ENCODE measurements around the gene CNRIP1.
"Not testable (repeated sequence)": the region's sequence is repeated elsewhere in the genome, so short reads cannot be mapped to it uniquely, and the experiment has no call there.

Gene CNRIP1

DNA sequence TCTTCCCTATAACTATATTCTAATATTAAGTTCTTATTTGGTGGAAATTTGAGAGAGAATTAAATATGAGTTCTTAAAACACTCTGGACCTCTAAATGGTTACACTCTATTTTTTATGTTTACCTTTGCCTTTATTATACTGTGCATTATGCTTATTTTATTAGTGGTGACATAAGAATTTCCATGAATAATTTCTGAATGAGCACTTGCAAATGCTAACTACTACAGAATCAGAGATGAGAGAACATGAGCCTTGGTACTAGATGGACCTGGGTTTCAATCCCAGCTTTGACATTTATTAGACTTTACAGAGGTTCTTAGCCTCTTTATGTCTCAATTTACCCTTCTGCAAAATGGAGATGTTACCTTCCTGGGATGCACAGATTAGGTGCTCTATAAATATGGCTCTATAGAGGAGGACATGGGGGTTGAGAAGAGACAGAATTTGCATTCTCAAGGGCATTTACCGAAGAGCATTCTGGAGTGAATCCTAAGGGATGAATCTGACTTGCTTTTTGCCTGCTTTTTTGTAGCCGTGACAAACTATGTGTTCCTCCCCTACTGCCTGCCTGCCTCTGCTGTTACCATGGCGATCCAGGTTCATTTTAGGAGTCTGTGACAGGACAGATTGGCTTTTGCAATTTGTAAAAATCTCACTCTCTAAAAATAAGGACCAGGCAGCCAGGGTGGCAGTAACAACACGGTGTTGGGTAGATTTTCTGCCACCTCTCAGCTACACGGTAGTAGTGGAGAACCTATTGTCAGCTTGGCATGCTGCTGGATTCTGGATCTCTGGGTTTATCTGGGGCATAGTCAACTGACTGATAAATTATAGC is 20.7 kb upstream of the CNRIP1 start:
- no peak for DNase-seq (ENCODE audit: low read depth)

- DNase-seq (ENCODE audit: low read depth), result peak; percentile 52
Measured at GRCh38 chr2:68336192-68336591, 16.4 kb upstream of the CNRIP1 start.

DNA sequence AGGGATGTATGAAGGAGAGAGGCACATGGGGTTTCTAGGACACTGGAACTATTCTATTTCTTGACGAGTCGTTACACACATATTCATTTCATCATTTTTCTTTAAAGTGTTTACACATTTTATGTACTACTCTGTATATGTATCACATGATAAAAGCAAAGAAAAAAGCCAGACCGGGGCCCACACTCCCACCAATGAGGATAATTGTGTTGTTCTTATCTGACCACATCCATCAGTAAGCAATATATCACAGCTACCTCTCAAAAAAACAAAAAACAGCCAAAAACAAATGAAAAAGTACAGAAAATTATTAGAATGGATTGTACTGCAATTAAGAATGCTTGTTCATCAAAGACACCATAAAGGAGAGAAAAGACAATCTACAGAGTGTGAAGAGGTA is 14.2 kb upstream of the CNRIP1 start:
- DNase-seq (ENCODE audit: low read depth), result no peak

DNA sequence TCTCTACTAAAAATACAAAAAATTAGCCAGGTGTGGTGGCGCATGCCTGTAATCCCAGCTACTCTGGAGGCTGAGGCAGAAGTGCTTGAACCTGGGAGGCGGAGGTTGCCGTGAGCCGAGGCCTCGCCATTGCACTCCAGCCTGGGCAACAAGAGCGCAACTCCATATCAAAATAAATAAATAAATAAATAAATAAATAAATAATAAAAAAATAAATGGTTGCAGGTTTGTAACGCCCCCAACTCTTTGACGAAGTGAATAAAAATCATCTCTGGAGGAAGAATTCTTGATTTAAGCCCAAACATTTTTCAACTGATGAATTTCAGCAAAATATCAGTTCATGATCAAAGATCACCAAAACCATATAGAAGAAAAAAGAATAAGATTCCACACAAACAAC is 13.3 kb upstream of the CNRIP1 start:
- DNase-seq (ENCODE audit: low read depth), result no peak

DNA sequence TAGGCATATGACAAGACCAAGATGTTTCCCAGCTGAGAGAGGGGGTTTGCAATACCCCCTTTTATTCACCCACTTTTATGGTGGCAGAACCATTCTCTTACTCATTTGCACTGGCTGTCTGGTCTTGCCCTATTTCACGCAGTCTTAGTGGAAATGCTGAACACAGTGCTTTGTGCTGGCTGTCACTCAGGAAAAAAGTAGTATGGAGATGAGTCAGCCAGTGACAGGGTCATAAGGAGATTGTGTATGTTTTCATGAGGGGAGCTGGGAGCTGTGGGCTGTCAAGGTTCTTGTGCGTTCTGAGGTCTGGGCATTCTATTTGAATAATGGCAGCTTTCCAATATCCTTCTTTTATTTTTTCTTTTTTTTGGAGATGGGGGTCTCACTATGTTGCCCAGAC is 10.9 kb upstream of the CNRIP1 start:
- DNase-seq (ENCODE audit: low read depth), result no peak

- DNase-seq (ENCODE audit: low read depth), result no peak
Measured at GRCh38 chr2:68328901-68329300, 9.2 kb upstream of the CNRIP1 start.

DNA sequence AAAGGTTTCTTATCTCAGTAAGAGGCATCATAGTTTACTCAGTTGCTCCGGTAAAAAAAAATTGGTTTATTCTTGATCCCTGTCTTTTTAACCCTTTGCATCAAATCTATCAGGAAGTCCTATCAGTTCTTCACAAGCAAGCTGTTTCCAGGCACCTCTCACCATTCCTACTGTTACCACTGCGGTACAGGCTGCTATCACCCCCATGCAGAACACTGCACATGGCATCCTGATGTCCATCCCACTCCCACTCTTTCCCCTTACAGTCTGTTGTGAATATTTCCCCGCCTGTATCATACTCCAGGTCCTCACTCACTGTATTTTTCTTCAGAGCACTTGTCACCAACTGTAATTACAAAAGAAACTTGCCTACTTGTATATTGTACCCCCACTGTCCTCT is 5.3 kb upstream of the CNRIP1 start:
- no peak for DNase-seq (ENCODE audit: low read depth)

DNA sequence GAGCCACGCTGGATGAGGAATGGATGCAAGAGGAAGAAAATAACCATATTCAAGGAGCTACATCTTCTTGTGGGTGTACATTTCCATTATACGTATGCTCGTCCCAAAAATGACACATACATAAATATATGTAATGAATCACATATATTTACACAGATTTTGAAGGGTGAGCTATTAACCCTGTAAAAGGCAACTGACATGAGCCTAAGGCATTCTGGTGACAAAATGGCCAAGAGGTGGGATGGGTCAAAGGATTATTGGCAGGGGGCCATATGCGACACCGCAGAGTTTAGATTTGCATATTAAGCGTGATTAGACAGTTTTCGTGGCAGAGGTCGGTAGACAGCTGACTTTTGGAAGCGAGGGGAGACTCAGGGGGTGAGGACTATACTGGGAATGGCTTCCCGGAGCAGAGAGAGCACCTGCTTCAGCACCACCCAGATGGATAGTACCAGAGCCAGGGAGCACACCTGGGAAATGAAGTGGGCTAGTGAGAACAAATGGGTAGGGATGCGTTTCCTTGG is 431 bp upstream of the CNRIP1 start:
- DNase-seq (ENCODE audit: low read depth), result no peak

DNA sequence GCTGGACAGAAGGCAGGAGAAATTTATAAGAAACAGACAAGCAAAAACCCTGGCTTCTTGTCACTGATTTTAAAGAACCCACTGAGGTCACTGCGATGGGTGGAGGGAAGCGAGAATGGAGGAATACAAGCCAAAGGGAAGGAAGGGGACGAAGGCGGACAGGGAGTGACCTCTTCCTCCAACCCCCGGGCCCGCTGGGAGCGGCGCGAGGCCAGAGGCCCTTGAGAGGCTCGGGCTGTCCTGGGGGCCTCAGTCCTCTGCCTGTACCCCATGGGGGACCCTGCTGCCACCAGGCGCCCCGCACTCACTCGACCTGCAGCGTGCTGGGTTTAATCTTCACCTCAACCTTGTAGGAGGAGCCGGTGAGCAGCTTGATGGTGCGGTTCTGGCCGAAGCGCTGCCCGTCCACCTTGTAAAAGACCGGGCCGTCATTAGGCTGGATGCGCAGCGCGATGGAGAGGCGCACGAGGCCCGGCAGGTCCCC is 793 bp downstream of the CNRIP1 start:
- DNase-seq (ENCODE audit: low read depth), result no peak

DNA sequence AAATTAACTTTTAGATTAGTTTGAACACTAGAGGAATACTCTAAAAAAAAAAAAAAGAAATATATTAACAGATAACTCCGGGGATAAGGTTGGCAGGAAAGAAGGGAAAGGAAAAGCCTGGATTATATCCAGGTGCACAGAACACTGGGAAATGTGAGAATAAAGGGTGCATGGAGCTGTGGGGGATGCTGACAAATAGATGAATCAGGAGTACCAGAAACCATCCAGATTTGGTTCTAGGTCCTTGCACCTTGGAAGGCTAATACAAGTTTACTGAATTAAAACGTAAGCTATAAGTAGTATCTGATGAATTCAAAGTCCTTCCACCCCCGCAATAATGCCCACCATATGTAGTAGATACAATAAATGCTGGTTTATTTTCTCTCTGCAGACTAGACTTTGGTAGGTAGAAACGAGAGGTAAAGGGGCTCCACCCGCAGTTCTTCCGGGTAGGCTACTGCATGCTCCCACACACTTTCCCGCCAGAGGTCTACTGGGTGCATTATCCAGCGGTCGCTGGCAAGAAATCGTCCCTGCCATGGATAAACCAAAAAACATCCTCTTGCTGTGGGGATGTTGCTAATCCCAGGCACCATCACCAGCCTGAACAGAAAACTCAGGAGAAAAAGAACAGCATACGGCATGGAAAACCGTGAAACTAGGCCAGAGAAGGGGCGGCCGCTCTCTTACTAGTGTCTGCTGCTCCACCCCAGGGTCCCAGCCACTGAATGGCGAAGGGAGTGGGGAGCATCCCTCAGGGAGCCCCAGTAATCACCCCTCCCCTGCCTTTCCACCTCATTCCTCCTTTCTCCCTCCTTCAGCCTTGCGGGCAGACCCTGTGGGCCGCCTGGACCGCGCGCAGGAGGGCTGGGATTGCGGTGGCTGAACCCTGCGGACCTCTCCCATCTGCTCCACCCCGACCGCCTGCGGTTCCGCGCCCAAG is 1.5 kb downstream of the CNRIP1 start:
- no peak for DNase-seq (ENCODE audit: low read depth)

DNA sequence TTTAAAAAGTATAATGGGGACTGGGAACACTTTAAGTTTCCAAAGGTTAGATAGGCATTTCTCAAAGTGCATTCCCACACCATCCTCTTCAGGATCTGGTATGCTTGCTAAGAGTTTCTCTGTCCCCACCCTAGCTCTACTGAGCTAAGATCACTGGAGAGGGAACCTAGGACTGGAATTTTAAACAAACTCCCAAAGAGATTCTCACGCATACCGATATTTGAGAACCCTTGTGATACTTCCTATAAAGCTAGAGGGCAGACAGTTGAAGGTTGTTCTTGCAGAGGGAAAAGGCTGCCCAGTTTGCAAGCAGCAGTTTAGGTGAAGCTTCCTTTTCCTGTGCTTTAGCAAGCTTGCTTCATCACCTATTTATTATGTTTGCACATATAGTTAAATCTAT is 3.6 kb downstream of the CNRIP1 start:
- no peak for DNase-seq (ENCODE audit: low read depth)

DNA sequence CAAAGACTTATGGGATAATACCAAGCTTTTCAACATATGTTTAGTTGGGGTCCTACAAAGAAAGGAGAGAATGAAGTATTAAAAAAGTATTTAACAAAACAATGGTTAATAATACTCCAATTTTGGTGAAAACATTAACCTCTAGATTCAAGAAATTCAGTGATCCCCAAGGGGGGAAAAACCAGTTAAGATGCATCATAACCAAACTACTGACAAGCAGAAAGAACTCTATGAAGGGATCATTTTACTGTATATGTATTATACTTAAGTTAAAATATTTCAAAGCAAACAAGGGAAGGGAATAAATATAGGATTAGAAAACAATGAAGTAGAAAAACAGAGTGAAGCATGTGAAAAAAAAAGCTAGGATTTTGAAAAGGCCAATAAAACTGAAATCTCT is 8.7 kb downstream of the CNRIP1 start:
- no peak for DNase-seq (ENCODE audit: low read depth)

DNA sequence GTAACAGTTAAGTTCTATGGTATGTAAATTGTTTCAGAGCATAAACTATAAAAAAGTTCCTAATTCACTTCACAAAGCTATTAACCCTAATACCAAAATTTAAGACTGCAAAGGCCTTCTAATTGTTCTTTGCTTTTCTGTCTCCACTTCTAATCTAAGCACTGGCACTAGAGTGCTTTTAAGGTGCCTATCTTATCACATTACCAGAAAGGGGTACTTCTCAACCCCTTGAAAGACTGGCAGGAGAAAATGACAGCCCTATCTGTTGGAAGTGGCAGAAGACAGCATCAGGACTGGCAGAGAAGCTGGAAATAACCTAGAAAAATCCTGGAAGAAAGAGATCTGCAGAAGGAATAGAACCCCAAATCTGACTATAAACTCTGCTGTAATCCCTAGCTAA is 10.3 kb downstream of the CNRIP1 start:
- DNase-seq (ENCODE audit: low read depth), result no peak

- DNase-seq (ENCODE audit: low read depth), result not testable (repeated sequence)
Measured at GRCh38 chr2:68303902-68304272, 15.9 kb downstream of the CNRIP1 start.

DNA sequence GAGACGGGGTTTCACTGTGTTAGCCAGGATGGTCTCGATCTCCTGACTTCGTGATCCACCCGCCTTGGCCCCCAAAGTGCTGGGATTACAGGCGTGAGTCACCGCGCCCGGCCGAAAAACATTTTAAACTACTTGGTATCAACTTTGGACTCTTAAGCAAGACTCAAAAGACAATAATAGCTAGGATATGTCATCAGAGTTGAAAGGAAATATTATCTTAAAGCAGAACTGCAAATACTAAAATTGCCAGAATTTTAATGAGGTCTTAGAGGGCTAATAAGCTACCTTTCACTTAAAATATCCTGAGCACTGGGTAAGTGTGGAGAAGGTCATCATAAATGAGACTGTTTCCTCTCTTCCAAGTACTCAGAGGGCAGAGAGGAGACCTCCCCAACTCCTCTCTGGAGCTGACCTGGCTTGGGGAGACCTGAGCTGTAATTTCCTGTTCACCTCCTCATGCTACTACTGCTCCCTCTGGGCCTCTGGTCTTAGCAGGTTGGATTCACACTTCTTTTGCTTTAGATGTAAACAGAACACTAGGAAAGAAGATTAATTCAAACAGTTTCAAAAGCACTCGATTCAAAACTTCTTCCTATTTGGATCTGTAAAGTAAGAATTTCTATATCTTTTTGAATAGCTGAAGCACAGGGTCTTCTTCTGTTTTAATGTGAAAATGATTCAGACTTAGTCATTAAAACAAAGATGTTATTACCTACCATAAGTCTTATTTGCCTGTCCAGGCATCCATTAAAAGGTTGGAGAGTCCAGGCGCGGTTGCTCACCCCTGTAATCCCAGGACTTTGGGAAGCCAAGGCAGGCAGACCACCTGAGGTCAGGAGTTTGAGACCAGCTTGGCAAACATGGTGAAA is 16.5 kb downstream of the CNRIP1 start:
- no peak for DNase-seq (ENCODE audit: low read depth)

DNA sequence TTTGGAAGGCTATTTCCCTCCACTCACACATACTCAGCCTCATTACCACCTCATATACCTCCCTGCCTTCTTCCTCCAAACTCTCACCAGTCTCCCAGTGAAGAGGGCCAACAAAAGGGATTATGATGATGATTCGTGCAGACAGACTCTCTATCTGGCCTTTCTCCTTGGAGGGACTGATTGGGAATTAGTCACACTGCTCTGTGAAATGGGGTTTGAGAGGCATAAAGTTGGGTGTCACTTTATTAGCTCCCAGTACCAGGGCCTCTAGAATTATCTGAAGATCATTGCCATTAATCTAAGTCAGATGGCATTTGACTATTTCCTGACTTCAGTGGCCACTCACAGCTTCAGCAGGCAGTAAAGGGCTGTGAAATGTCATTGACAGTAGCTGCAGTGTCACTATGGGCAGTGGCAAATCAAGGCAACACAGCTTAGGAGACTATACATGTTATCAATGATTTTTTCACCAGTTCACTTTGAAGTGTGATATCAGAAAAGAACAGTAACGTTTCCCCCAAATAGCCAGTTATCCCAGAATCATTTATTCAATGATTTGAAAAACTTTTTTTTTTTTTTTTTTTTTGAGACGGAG is 17.4 kb downstream of the CNRIP1 start:
- no peak for DNase-seq (ENCODE audit: low read depth)

GRCh38 chr2:68295516-68295915 is 24.2 kb downstream of the CNRIP1 start:
- DNase-seq (ENCODE audit: low read depth), result no peak

DNA sequence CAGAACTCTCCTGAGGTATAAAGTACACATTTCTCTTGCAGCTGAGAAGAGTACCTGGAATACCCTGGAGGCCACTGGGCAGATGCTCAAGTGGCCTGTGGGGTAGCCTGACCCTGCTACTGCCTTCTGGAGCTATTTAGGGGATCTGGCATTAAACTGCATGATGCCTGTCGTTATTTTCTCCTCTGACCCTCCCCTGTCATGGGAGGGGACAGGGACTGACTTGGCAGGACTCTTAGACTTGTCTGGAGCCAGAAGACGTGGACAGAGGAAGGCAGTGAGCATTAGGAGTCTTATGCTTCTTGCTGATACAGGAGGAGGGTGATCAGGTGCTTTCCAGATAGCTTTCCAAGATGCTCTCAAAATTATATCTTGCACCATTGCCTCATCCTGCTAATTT is 24.8 kb downstream of the CNRIP1 start:
- no peak for DNase-seq (ENCODE audit: low read depth)

GRCh38 chr2:68294187-68294586 is 25.6 kb downstream of the CNRIP1 start:
- DNase-seq (ENCODE audit: low read depth), result no peak

DNA sequence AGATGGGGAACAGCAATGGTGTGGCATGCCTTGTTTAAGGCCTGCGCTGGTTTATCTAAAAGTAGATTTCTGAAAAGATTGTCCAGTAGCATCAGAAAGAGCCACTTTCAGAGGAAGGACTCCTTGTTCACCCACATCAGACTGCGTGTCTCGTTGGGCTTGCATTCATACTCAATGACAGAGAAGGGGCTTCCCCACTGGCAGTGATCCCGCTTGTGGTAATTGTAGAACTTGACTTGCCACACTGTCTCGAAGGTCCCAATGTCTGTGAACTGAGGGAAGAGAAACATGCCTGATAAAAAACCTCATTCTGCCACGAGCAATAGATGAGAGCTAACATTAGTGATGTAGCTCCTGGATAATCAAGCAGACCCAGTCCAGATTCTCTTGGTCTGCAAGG is 26.0 kb downstream of the CNRIP1 start:
- DNase-seq (ENCODE audit: low read depth), result no peak

DNA sequence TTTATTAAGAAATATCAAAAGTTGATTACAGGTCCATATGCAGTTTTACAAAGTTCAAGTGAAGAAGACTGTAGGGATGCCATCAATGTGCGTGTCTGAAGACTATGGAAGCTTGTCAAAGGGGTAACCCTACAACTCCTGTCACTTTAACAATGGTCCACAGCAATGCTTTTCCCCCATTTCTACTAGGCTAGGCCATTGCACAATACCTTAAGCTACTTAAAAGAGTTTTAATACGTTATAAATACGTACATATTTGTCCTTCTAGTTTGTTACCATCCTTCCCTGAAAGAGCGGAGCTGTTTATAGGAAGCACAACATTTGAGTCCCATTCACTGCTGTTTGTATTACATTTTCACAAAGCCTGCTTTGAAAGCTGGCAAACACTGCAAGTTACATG is 26.7 kb downstream of the CNRIP1 start:
- no peak for DNase-seq (ENCODE audit: low read depth)

Data from non-pigmented ciliary epithelial cell (primary cell).